Nucleus accumbens (tissue), 56 donors: Measurements from ENCODE around the gene NTN4.
"Not testable (repeated sequence)": the region's sequence is repeated elsewhere in the genome, so short reads cannot be mapped to it uniquely, and the experiment has no call there.

Source experiments
- DNase-seq, 56 donors: peaks; one replicate each; lab custom pipeline; 2025; lab: John Stamatoyannopoulos, UW

Gene NTN4

DNA sequence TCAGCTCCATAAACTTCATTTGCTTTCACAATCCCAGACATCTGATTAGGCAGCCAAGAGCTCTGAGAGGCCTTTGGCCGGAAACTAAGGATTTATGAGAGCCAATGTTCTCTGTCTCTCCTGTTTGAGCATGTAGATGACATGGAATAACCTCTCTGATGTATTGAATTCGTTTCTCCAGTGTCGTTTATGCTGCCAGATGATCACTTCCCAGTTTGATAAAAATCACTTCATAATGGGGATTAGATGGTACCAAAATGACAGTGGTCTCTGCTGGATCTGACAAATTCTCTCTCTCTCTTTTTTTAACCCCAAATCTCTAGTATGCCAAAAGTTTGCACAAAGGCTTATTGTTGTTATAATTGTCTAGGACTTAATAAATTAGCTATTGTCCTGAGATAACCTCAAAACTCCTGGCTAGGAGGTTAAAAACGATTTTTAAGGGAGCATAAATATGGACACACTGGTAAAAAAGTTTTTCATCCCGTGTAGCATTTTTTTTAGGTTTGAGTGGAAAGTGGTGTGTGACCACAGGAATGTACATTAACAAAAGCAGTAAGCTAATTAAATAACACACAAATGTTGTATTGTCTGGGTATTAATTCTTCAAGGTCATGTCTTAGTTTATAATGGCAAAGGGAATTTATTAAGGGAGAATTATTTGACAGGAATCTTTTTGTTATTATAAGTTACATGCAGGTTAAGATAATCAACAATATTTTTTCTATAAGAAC, 156.7 kb downstream of the NTN4 start:
- no peak for DNase-seq

DNA sequence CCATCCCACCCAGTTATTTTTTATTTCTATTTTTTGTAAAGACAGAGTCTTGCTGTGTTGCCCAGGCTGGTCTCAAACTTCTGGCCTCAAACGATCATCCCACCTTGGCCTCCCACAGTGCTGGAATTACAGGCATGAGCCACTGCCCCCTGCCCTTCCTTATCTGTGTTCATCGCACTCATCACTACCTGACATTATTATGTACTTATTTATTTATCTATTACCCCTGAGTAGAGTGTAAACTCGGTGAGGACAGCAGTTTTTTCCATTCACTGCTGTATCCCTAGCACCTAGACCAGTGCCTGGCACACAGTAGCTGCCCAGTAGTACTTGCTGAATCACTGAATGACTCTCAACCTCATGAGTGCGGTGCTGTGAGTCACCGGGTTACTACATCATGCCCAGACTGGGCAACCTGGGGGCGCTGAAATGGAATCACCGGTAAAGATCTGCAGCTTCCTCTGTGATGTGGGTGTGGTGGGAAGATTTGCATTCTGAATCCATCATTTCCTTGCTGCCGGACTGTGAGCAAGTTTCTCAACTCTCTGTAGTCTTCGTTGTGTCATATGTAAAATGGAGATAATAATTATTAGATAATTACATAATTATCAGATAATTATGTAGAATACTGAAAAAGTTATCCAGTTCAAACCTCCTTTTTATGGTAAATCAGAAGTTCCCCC, 157.4 kb downstream of the NTN4 start:
- no peak for DNase-seq

DNA sequence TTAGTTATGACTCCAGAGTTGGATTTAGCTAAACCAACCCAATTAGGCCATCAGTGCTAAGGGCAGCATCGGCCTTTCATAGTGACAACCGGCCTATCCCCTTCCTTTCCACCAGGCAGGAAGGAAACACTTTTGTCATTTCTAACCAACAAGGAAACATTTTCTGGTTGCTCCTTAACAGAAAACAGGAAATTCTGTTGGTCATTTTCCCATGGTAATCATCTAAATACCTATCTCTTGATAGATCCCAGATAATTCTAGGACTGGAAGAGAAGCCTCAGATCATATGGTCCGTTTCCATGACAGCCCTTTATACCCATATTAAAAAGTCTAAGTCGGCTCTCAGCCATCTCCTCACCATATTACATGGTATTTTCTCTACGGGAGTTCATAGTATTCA, 160.1 kb downstream of the NTN4 start:
- no peak for DNase-seq

DNA sequence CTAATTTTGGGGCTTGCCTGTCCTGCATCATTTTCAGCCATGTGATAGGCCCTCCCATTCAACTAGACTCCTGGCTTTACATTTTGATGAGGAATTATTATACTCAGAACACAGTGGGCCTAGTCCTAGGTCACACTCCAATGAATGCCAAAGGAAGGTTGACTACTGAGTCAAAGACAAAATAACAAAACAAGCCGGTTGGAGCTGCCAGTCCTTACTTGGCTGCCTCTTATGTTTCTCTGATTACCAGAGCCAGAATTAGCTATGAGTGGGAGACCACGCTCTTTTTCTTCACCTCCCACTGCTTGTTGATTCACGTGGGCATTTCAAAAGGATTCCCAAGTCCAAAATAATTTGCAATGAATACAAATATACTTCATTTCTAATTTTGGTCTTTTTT, 161.2 kb downstream of the NTN4 start:
- peak in 1 of 56 donors; percentile 8 for DNase-seq

DNA sequence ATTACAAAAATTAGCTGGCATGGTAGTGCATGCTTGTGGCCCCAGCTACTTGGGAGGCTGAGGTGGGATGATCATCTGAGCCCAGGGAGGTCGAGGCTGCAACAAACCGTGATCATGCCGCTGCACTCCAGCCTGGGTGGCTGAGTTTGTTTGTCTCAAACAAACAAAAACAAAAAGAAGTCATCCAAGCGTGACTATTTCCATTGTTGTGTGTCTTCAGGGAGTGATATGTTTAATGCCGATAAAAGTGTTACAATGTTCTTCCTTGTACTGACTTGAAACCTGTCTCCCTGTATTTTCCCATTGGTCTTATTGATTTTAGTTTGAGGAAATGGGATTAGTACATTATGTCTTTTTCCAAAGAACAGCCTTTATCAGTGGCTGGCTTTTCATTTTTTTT, 163.7 kb downstream of the NTN4 start:
- no peak for DNase-seq

DNA sequence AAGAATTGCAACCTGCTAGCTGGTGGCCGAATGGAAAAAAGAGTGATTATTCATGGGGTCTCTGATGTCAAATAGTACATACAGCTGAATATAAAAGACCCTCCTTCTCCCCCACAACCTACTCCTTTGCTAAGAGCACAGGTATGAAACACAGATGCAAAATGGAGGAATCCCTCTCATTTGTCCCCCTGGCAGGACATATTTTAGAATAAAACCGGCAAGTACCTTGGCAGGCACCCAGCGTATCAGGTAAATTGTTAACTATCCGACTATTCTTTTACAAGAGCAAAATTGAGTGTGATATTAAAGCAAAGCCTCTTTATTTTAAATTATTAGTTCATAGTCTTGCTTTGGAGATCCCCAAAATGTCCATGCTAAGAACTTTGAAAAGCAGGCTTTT, 165.6 kb downstream of the NTN4 start:
- DNase-seq = no peak

DNA sequence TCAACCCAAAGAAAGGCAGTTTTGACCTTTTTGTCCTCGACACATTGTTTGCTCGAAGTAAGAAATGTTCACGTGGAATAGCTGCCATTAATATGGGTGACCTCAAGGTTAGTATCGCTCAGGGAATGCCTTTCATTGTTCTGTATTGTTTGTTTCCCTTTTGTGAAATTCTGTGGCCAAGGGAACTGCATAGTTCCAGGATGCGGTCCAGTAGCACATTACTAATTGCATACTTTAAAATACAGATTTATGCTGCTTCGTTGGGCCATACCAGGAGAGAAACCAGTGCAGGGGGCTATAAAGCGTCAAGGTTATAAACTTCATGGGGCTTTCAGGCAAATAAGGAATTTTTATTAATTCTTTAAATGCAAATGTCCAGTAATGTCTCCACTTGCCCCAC, 166.0 kb downstream of the NTN4 start:
- DNase-seq = no peak

DNA sequence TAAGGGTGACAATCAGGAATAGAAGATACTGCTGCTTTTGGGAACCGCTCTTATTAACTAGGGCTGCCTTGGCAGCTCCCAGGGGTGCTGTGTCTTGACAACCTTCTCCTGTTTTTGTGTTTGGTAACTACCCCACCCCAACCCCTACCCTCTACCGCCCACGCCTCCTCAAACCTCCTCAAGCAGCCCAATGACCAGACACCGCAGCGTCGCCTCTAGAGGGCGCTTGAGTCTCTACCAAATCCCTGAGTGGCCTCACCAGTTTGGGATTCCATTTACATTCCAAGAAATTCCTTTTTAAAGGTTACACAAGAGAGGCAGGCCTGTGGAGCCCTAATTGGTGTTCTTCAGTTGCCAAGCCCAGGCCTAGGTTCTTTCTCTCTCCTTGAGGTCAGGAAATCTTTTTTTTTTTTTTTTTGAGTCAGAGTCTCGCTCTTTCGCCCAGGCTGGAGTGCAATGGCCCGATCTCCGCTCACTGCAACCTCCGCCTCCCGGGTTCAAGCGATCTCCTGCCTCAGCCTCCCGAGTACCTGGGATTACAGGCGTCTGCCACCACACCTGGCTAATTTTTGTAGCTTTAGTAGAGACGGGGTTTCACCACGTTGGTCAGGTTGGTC, 166.9 kb downstream of the NTN4 start:
- DNase-seq = peak in 27 of 56 donors; percentile 1 to 39 (median 10)

DNA sequence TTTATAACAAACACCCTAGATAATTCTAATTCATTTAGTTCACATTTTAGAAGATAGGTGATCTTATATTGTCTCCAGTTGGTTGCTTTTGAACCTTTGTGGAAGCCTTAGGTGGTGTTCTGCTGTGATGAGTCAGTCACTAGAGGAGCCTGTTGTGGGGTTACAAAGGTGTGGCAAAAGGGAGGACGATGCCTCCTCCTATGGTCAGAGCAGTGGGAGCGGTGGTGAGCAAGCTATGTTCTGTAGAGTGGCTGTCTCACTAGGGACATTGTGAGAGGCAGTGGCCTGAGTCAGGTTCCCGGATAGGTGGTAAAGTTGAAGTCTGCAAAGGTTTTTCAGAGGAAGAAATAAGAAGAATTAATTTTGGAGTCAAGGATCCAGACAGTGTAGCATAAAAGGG, 167.7 kb downstream of the NTN4 start:
- no peak for DNase-seq

DNA sequence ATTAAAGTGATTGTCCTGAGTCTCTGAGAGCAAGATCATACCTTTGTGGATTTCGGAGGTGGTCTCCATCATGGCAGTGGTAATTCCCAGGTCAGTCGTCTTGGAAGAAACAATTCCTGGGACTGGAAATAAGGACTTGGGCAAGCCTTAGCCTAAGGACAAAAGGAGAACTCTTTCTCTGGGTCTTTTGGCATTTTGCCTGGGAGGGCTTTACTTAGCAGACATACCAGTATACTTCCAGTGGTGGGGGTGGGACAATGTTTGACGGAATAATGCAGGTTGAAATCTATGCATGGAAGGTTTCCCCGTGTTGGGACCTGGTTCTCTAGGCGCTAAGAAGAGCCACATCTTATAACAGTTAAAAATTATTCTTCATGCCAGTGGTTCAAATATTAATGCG, 168.8 kb downstream of the NTN4 start:
- no peak for DNase-seq

DNA sequence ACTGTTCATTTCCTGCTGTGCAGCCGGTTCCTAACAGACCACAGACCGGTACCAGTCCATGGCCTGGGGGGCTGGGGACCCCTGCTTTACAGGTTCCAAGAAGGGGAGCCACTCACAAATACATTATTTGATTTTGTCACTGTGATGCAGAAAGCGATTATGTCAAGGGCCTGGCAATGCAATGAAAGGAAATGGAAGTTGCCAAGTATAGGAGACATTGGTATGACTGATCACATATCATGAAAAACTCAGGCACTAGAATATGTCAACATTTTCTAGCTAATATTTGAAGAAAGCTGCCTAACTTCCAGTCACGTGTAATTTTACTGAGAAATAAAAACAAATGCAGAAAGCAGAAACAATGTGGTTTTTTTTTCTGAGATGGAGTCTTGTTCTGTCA, 170.4 kb downstream of the NTN4 start:
- DNase-seq = no peak

DNA sequence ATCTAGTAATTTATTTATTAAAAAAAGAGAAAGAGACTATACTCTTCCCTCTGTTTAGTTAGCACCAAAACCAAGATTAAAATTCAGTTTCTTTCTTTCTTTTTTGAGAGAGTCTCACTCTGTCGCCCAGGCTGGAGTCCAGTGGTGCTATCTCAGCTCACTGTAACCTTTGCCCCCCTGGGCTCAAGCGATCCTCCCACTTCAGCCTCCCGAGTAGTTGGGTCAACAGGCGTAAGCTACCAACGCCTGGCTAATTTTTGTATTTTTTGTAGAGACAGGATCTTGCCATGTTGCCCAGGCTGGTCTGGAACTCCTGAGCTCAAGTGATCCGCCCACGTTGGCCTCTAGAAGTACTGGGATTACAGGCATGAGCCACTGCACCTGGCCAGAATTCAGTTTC, 174.1 kb downstream of the NTN4 start:
- DNase-seq = not testable (repeated sequence)

DNA sequence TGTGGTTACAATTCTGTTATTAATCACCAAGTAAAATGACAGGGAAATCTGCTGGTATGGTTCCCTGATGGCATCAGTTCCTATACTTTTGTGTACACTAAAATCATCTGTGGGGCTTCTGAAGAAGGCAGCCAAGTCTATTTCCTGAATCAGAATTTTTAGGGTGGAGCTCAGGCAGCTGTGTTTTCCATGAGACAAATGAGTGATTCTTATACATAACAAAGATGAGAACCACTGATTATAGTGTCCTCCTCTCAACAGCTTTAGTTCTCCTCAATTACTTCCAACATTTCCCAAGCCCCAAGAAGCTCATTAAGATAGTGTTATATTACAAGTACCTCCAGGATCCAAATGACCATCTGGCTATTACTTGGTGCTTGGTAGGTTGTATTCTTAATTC, 174.8 kb downstream of the NTN4 start:
- no peak for DNase-seq

DNA sequence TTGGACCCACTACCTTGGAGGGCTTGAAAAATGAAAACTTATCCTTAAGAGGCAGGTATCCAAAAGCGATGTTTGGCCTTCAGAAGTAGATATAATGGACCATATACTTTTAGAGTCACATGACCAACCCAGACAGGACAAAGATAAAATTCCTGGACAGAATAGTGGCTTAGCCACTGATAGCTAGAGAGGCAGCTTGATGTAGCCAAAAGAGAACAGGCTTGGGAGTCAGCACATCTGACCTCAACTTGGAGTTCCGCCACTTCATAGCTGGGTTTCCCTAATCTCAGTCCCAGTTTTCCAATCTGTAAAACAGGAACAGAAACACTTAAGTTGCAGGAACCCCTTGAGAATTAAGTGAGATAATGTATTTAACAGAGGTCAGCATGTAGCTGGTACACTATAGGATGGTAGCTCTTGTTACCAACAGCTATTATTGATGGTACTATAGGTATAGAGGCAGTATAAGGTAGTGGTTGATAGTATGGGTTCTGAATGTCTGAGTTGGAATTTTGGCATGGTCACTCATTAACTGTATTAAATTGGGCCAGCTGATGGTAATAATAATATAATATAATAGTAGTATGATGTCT, 176.1 kb downstream of the NTN4 start:
- no peak for DNase-seq

DNA sequence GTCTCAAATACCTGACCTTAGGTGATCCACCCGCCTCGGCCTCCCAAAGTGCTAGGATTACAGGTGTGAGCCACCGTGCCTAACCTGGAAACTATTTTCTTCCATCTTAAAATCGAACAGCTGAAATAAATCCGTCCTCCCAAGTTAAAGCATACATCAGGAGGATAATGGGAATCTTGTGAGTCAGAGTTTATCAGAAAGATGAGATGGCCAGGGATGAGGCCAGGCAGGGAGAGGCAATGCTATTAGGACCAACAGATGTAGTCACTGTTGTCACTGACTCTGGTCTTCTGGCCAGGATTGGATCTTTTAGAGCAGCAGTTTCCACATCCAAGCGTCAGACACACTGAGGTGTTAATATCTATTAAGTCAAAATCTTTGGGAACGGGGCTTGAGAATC, 177.5 kb downstream of the NTN4 start:
- no peak for DNase-seq

DNA sequence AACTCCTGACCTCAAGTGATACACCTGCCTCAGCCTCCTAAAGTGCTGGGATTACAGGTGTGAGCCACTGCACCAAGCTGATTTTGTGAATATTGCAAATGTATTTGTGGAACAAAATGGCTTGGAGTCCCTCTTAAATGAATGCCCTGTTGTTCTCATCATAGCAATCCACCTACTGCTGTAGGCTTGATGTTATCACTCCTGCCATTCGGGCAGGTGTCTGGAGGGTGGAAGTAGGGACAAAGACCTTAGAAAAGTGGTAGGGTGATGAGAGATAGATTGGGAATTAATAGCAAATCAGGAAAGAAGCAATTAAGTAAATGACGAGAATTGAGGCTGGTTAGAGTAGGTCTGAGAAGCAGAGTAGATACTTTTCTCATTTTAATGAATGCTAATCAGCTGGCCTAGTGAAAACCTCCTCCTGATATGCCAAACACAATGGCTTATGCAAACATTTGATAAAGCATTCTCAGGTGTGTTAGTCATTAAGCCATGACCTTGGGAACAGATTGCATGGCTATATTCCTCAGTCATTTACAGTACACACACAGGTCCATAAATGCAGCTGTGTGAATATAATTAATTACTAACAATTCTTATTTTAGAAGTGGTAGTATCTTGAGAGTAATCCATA, 178.8 kb downstream of the NTN4 start:
- DNase-seq = no peak

DNA sequence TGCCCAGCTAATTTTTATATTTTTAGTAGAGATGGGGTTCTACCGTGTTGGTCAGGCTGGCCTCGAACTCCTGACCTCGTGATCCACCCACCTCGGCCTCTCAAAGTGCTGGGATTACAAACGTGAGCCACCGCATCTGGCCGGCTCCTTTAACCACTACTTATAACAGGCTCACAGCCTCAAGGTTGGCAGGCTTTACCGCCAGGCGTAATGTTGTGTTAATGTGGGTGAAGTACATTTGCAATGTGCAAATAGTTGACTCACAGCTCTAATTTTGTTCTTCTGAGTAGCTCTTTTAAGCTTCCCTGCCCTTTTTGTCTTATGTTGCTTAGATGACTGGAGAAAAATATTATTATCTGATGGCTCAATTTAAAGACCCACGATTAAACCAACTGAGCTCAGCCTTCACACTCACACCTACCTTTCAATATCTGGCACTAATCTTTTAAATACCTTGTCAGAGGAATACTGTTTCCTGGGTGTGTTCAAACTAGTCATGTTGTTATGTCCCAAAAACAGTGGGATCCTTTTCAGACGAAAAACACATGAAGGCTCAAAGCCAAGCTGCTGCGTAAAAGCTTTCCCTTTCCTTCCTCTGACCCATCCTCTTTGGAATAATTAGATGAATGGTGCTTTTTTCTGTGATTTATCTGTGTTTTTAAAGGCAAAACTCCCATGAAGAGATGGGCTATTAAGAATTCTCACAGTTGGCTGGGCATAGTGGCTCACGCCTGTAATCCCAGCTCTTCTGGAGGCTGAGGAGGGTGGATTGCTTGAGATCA, 182.1 kb downstream of the NTN4 start:
- peak in 3 of 56 donors; percentile 3 to 31 (median 4) for DNase-seq
